ENCODE data around the gene SPAAR.

DNA sequence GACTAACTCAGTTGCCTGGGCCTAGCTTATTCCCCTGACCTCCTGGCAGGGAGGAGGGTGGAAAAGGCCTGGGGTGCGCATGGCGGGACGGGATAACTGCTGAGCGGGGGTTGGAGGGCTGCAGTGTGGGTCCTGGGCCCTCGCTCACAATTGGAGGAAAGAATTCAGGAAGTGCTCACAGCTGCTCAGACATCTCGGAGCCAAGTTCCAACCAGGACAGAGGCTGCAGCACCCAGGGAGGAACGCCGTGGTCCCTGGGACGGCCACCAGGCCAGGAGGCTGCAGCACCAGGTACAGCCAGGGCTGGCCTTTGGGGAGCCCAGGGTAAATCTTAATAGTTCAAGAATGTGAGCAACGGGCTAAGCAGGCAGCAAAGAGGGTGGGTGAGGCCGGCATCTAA, at the start of gene SPAAR:
- TF ChIP-seq CTCF (optimal IDR thresholded peaks at IDR 0.05 in 1 of 3, IDR thresholded peaks at IDR 0.05 in 1 of 3, conservative IDR thresholded peaks at IDR 0.05 in 1 of 3; ENCODE audit: extremely low read depth in 1 of 3, insufficient read depth in 2 of 3, low read length in 3 of 3) (no peak), EZH2 (IDR thresholded peaks at IDR 0.05; ENCODE audit: low read length) (no peak)
